ENCODE results near the gene OR5B17.

- TF ChIP-seq CTCF (IDR thresholded peaks at IDR 0.05; ENCODE audit: borderline replicate concordance, extremely low read depth, low read length, poor library complexity, severe bottlenecking) (no peak), EZH2 (IDR thresholded peaks at IDR 0.05; ENCODE audit: borderline replicate concordance, low read depth, low read length, severe bottlenecking) (no peak)
Measured at GRCh38 chr11:58394195-58394594, 35.3 kb upstream of the OR5B17 start.

All from DND-41 (cell line).